ENCODE measurements around the gene BHLHA15.

BHLHA15 gene

DNA sequence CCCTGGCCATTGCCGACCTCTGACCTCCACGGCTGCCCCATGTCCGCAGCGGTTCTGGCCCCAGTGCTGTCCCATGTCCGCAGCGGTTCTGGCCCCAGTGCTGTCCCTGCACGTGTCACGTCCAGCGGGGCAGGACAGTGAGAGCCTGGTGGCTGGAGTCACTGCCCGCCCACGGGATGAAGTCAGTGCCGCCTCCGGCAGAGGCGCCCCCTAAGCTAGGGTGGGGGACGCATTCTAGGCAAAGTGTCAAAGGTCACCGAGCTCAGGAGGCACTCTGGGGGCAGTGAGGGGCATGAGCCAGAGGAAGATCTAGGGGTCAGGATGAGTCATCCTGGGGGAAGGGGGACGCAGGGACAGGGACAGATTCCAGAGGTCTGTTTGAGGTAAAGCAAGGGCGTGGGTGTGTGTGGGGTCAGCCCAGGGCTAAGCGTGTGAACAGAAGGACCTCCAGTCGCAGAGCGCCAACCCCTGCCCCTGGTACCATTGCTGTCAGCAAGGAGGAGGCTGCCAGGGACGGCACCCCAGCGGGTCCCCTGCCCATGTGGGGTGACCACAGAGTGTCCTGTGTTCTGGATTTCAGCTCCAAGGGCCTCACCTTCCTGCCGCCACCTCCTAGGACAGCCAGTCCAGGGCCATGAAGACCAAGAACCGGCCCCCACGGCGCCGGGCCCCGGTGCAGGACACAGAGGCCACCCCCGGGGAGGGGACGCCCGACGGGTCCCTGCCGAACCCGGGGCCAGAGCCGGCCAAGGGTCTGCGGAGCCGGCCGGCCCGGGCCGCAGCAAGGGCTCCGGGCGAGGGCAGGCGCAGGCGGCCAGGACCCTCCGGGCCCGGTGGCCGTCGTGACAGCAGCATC, 665 bp downstream of the BHLHA15 start (continued):
- TF ChIP-seq ZNF600 (tag by site-specific recombination; IDR thresholded peaks at IDR 0.05), result 0 out of 2 replicates have a peak, but pooled peaks have one; percentile 46
- peak; percentile 51; the same call in 1 of the 2 replicates for TF ChIP-seq HIC1 (tag by site-specific recombination; IDR thresholded peaks at IDR 0.05)
- peak; percentile 81 for TF ChIP-seq EGR2 (tag by site-specific recombination; IDR thresholded peaks at IDR 0.05; ENCODE audit: low read depth)
- TF ChIP-seq BCL11B (tag by site-specific recombination; IDR thresholded peaks at IDR 0.05; ENCODE audit: low read depth), result peak; percentile 85; the same call in 1 of the 2 replicates
- TF ChIP-seq BCL11A (tag by site-specific recombination; IDR thresholded peaks at IDR 0.05; ENCODE audit: low read depth), result peak; percentile 92
- no peak for TF ChIP-seq ZNF558 (tag by site-specific recombination; IDR thresholded peaks at IDR 0.05)

DNA sequence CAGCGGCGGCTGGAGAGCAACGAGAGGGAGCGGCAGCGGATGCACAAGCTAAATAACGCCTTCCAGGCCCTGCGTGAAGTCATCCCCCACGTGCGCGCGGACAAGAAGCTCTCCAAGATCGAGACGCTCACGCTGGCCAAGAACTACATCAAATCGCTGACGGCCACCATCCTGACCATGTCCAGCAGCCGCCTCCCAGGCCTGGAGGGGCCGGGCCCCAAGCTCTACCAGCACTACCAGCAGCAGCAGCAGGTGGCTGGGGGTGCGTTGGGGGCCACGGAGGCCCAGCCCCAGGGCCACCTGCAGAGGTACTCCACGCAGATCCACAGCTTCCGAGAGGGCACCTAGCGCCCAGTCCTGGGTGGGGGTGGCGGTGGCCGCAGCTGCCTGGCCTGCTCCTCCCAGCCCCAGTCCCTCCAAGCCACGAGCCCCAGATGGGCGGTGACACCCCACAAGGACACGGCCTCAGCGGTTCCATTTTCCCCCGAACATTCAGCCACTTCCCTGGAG, 1.3 kb downstream of the BHLHA15 start:
- ChIA-PET CTCF (interaction anchor here (1.5 kb wide), 1 partner anchor 44 kb away, joined by 3 read pairs; no protein-coding TSS in a partner anchor), POLR2A (no interaction called here)
- Histone ChIP-seq H3K9me3 (ENCODE audit: control insufficient read depth, insufficient read depth, low read depth, low read length) (no peaks in the 10 kb centered on the region), H3K36me3 (ENCODE audit: control insufficient read depth in 2 of 2, insufficient read depth in 1 of 2, low read length in 2 of 2) (no peaks in the 10 kb centered on the region), H3K27ac (ENCODE audit: extremely low read depth, low read depth, low read length) (no peak overlapping the region), H3K4me1 (ENCODE audit: control insufficient read depth, insufficient read depth, low read length) (no peaks in the 10 kb centered on the region), H3K4me3 (ENCODE audit: low read depth, low read length) (no peak overlapping the region)
- TF ChIP-seq SCRT2 (tag by site-specific recombination; IDR thresholded peaks at IDR 0.05) (peak; percentile 74), ZNF513 (tag by site-specific recombination; IDR thresholded peaks at IDR 0.05) (no peak), ZBTB10 (tag by site-specific recombination; IDR thresholded peaks at IDR 0.05) (0 out of 2 replicates have a peak, but pooled peaks have one; percentile 31), SCRT1 (tag by site-specific recombination; IDR thresholded peaks at IDR 0.05; ENCODE audit: borderline replicate concordance) (0 out of 2 replicates have a peak, but pooled peaks have one; percentile 16), GLIS2 (tag by site-specific recombination; IDR thresholded peaks at IDR 0.05) (peak; percentile 55)

DNA sequence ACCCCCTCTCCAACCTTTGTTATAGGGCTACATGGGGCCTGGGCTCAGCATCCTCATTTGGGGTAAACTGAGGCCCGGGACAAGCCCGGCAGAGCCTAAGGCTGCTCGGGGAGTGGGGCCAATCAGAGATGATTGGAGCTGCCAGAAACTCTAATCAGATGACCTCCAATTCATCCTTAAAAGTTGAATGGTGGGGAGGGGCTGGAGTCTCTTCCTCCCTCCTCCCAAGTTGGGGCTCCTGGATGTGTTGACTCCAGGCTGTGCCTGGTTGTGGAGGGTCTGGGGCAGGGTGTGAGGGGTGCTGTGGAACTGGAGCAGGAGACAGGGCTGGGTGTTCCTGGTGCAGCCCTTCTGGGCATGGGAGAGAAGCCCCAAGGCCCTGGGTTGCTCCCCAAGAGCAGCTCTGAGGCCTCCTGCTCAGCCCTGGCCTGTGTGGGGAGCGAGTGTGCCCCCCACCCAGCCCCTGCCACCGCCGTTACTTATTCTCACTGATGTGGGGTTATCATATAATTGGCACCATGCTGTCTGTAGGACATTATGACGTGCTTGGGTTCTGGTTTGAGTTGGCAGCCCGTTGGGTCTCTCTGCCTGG, 2.2 kb downstream of the BHLHA15 start:
- Histone ChIP-seq H3K4me3 (ENCODE audit: low read depth, low read length) (no peak overlapping the region), H3K4me1 (ENCODE audit: control insufficient read depth, insufficient read depth, low read length) (peaks cover 5% of the 10 kb centered on the region; the same call in 1 of the 2 replicates), H3K36me3 (ENCODE audit: control insufficient read depth in 2 of 2, insufficient read depth in 1 of 2, low read length in 2 of 2) (no peaks in the 10 kb centered on the region), H3K9me3 (ENCODE audit: control insufficient read depth, insufficient read depth, low read depth, low read length) (no peaks in the 10 kb centered on the region), H3K27ac (ENCODE audit: extremely low read depth, low read depth, low read length) (no peak overlapping the region)
- TF ChIP-seq SP2 (tag by site-specific recombination; IDR thresholded peaks at IDR 0.05), result no peak
- TF ChIP-seq GLIS2 (tag by site-specific recombination; IDR thresholded peaks at IDR 0.05), result 0 out of 2 replicates have a peak, but pooled peaks have one; percentile 17
- ChIA-PET POLR2A (no interaction called here), CTCF (interaction anchor here (0.6 kb wide), 1 partner anchor 192 kb away, joined by 3 read pairs; no protein-coding TSS in a partner anchor)

Measured in HEK293 (cell line).